Uterus (tissue), 4 donors: ENCODE measurements around the gene HIVEP3. TPM values are rescaled to one million over a fixed set of nuclear protein-coding genes. Genes with fewer than 3 reads are reported as not detected.

Source experiments
- DNase-seq, 2 donors: peaks; one replicate each; pipeline ENCODE4 v3.0.0-alpha.2; 2019 to 2020
- H3K27ac ChIP-seq, 2 donors: fragments of 200-600 bp; sonication (generic); 1 replicate in 1 of 2; 2 replicates in 1 of 2; pipeline ENCODE4 v1.5.1; 2016 to 2018
- H3K27me3 ChIP-seq, 2 donors: fragments of 200-600 bp; sonication (generic); one replicate each; pipeline ENCODE4 v1.5.1; 2018 to 2019; ENCODE audit warnings: control low read depth in 1 of 2
- H3K36me3 ChIP-seq, 2 donors: fragments of 200-600 bp; sonication (generic); one replicate each; pipeline ENCODE4 v1.5.1; 2019; ENCODE audit warnings: control low read depth in 1 of 2
- H3K4me1 ChIP-seq, 2 donors: fragments of 200-600 bp; sonication (generic); one replicate each; pipeline ENCODE4 v1.5.1; 2018 to 2019; ENCODE audit warnings: control low read depth in 1 of 2
- H3K4me3 ChIP-seq, 2 donors: fragments of 200-600 bp; sonication (generic); 1 replicate in 1 of 2; 2 replicates in 1 of 2; pipeline ENCODE4 v1.5.1; 2018 to 2019; ENCODE audit warnings: mild to moderate bottlenecking in 1 of 2
- H3K9me3 ChIP-seq, 2 donors: fragments of 200-600 bp; sonication (generic); one replicate each; pipeline ENCODE4 v1.5.1; 2019; ENCODE audit warnings: control low read depth in 1 of 2
- POLR2A ChIP-seq, 2 donors: fragments of 450-650 bp; IDR thresholded peaks; one replicate each; pipeline ENCODE4 v1.6.1; 2016; ENCODE audit warnings: antibody characterized with exemption in 2 of 2, mild to moderate bottlenecking in 1 of 2, moderate library complexity in 1 of 2
- intact Hi-C: fragments of 100-400 bp; cut with DNase I; formaldehyde crosslinking; loops from one replicate; pipeline ENCODE4 v1.15.1; 2023; ENCODE audit warnings: low total_unique reads
- total RNA-seq, 4 donors: library from RNA; depleted of rRNA in 3 of 4; stranded (reverse); fragments of >200 nt in 3 of 4; gene quantifications; one replicate each; pipeline versions ENCODE4 v1.1.0 to v1.2.4, GENCODE V29; 2014 to 2023
- TF ChIP-seq, protein P1 (sequence below), 4 experiments: fragments of 200-600 bp in 2 of 4; fragments of 450-650 bp in 2 of 4; sonication (generic) in 2 of 4; IDR thresholded peaks; one replicate each; pipeline ENCODE4 v1.5.1; 2016 to 2019; ENCODE audit warnings: antibody characterized with exemption in 4 of 4, mild to moderate bottlenecking in 2 of 4, moderate library complexity in 1 of 4
- donor health status: DM: yes; HTN: yes; CAD: no.

Gene HIVEP3
- total RNA-seq, 4 donors from 2014 or later, result 0.51 to 7.6 (median 2.9) TPM

DNA sequence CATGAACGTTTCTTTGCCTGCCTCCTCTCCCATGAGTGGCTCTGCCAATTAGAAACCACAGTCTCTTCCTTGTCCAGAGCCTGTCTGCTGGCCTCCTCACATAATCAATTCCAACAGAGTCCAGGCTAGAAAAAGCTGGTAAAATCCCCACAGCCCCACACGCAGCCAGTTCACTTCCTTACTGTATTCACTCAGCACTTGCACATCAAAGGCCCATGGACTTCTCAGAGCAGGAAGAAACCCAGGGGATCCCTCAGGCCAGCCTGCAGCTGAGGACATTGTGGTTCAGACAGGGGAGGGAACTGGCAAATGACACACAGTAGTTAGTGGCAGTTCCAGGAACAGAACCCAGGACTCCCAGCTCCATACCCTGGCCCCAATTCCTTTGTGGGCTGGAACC lies 262.7 kb downstream of the HIVEP3 start:
- TF ChIP-seq, protein P1, sequence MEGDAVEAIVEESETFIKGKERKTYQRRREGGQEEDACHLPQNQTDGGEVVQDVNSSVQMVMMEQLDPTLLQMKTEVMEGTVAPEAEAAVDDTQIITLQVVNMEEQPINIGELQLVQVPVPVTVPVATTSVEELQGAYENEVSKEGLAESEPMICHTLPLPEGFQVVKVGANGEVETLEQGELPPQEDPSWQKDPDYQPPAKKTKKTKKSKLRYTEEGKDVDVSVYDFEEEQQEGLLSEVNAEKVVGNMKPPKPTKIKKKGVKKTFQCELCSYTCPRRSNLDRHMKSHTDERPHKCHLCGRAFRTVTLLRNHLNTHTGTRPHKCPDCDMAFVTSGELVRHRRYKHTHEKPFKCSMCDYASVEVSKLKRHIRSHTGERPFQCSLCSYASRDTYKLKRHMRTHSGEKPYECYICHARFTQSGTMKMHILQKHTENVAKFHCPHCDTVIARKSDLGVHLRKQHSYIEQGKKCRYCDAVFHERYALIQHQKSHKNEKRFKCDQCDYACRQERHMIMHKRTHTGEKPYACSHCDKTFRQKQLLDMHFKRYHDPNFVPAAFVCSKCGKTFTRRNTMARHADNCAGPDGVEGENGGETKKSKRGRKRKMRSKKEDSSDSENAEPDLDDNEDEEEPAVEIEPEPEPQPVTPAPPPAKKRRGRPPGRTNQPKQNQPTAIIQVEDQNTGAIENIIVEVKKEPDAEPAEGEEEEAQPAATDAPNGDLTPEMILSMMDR (IDR thresholded peaks at IDR 0.05), result no peak
- TF ChIP-seq POLR2A (IDR thresholded peaks at IDR 0.05), result no peak
- no peaks in the 10 kb centered on the region for H3K4me1 ChIP-seq
- no peaks in the 10 kb centered on the region for H3K36me3 ChIP-seq
- no peak overlapping the region for H3K4me3 ChIP-seq
- no peak for DNase-seq
- no peaks in the 10 kb centered on the region for H3K27me3 ChIP-seq
- no peaks in the 10 kb centered on the region for H3K9me3 ChIP-seq
- intact Hi-C loops, result no loop called here
- no peak overlapping the region for H3K27ac ChIP-seq

DNA sequence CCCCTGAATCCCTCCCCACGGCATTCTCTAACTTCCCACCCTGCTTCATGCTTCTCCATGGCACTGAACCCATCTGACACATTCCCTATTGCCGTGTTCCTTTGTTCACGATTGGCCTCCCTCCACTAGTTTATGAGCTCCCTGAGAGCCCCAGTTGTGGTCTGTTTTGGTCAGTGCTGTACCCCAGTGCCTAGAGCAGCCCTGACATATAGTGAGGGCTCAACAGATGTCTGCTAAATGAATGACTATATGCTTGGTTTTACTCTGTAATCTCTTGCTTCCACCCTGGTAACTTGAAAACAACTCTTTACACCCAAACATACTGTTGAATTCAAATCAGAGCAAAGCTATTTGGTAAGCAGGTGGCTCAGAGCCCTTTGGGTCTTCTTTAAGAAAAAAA lies 263.1 kb downstream of the HIVEP3 start:
- no peak for DNase-seq
- no peaks in the 10 kb centered on the region for H3K4me1 ChIP-seq
- H3K27ac ChIP-seq, result no peak overlapping the region
- H3K36me3 ChIP-seq, result no peaks in the 10 kb centered on the region
- TF ChIP-seq POLR2A (IDR thresholded peaks at IDR 0.05), result no peak
- TF ChIP-seq, protein P1 (IDR thresholded peaks at IDR 0.05), result no peak
- no peaks in the 10 kb centered on the region for H3K9me3 ChIP-seq
- H3K4me3 ChIP-seq, result no peak overlapping the region
- intact Hi-C loops, result no loop called here
- H3K27me3 ChIP-seq, result no peaks in the 10 kb centered on the region

DNA sequence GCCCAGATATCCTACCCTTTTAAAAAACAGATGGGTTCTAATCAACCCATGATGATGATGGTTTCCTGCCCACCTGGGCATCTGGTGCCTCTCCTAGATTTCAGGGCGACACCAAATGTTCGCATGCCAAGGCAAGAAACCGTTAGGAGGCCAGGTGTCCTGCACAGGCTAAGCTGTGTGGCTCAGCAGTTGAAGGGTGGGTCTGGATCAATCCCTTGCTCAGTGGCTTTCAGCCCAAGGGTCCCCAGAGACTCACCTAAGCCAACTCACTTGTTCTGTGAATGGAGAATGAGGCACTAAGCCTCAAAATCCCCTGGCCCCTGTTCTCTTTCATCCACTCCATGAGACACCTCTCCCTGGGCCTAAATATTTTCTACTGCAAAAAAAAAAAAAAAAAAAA lies 265.1 kb downstream of the HIVEP3 start:
- H3K9me3 ChIP-seq, result no peaks in the 10 kb centered on the region
- H3K27ac ChIP-seq, result no peak overlapping the region
- TF ChIP-seq, protein P1 (IDR thresholded peaks at IDR 0.05), result no peak
- no peak for TF ChIP-seq POLR2A (IDR thresholded peaks at IDR 0.05)
- DNase-seq, result no peak
- no peaks in the 10 kb centered on the region for H3K36me3 ChIP-seq
- intact Hi-C loops, result no loop called here
- no peaks in the 10 kb centered on the region for H3K4me1 ChIP-seq
- H3K4me3 ChIP-seq, result no peak overlapping the region
- H3K27me3 ChIP-seq, result no peaks in the 10 kb centered on the region

DNA sequence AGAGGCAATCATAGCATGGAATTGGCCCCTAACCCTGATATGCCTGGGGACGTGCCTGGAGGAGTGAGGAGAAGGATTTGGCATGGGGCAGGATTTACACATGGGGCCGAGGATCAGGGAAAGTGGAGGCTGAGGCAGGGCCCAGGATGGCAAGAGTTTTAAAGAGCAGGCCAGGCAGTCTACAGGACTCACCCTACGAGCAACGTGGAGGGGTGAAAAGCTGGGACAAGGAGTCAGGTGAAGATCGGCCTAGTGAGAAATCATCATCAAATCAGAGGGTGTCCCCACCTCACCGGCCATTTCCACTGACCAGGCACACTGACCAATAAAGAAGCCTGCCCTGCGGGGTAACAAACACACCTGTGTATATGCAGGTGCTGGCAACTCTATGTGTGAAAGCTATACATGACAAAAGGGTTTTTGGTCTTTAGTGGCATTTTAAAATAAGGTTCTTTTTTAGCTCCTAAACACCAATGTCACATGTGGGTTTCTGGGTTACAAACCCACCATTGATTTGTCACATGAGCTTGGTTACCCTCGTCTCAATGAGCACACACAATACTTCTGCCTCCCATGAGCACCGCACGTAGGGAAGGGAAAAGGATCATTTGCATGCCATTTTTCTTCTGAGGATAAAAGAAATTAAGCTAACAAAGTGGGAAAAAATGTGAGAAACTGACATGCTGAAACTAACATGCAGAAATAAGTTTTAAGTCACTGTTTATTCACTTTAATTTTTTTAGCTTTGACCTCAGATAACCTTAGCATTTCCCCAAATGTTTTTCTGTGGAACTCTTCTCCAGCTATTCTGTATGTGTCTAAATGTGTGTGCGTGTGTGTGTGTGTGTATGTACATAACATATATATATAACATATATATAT lies 266.1 kb downstream of the HIVEP3 start:
- Histone ChIP-seq H3K9me3 (no peaks in the 10 kb centered on the region), H3K27me3 (no peaks in the 10 kb centered on the region), H3K27ac (no peak overlapping the region), H3K4me3 (no peak overlapping the region), H3K4me1 (no peaks in the 10 kb centered on the region), H3K36me3 (no peaks in the 10 kb centered on the region)
- intact Hi-C loops, result no loop called here
- no peak for DNase-seq
- TF ChIP-seq, protein P1 (IDR thresholded peaks at IDR 0.05), result no peak
- no peak for TF ChIP-seq POLR2A (IDR thresholded peaks at IDR 0.05)

DNA sequence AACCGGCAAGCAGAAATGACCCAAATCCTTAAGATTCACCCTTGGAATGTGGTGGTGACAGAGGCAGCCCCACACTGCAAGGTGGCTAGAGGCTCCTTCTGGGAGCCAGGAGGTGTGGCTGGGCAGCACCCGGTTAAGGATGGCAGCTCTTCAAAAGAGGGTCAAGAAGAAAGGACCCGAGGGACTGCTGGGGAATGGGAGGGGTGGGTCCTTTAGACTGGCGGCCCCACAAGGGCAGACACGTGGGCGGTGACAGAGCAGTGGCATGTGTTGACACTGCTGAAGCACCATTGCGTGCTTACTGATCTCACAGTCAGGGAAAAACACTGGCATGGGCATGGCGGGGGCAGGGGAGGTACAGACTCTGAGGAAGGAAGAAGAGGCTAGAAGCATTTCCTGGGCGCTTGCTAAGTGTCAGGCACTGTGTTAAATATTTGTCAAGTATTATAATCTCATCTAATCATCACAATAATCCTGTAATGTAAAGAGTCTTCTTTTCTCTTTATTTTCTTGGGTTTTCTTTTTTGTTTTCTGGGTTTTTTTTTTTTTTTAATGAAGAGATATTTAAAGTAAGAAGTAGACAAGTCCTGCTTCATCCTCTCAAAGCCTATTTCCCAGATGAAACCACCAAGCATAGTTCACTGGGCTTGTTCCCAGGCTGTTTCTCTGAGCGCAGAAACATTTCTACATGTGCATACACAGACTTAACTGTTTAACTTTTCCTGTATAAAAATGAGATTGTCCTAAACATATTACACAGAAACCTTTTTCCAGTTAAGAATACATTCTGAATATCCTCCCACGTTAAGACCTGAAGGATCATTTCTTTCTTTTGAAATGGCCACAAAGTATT lies 268.5 kb downstream of the HIVEP3 start:
- no peaks in the 10 kb centered on the region for H3K36me3 ChIP-seq
- TF ChIP-seq, protein P1 (IDR thresholded peaks at IDR 0.05), result no peak
- no peak for TF ChIP-seq POLR2A (IDR thresholded peaks at IDR 0.05)
- DNase-seq, result no peak
- no peak overlapping the region for H3K27ac ChIP-seq
- H3K4me1 ChIP-seq, result no peaks in the 10 kb centered on the region
- no peak overlapping the region for H3K4me3 ChIP-seq
- no peaks in the 10 kb centered on the region for H3K9me3 ChIP-seq
- intact Hi-C loops, result no loop called here
- no peaks in the 10 kb centered on the region for H3K27me3 ChIP-seq
